HPDE6-E6E7 (cell line): ENCODE results near the gene CMTM5.
"Not testable (repeated sequence)": the region's sequence is repeated elsewhere in the genome, so short reads cannot be mapped to it uniquely, and the experiment has no call there.

ENCODE experiments used
- DNase-seq: peaks from one replicate; pipeline ENCODE4 v3.0.0; 2011; ENCODE audit warnings: missing footprints; ENCODE audit errors: extremely low spot score

The CMTM5 gene

GRCh38 chr14:23378612-23379220 lies 1.9 kb downstream of the CMTM5 start:
- DNase-seq: no peak

- peak; percentile 74 for DNase-seq
These were observed 2.7 kb downstream of the CMTM5 start for GRCh38 chr14:23379366-23380196.

DNA sequence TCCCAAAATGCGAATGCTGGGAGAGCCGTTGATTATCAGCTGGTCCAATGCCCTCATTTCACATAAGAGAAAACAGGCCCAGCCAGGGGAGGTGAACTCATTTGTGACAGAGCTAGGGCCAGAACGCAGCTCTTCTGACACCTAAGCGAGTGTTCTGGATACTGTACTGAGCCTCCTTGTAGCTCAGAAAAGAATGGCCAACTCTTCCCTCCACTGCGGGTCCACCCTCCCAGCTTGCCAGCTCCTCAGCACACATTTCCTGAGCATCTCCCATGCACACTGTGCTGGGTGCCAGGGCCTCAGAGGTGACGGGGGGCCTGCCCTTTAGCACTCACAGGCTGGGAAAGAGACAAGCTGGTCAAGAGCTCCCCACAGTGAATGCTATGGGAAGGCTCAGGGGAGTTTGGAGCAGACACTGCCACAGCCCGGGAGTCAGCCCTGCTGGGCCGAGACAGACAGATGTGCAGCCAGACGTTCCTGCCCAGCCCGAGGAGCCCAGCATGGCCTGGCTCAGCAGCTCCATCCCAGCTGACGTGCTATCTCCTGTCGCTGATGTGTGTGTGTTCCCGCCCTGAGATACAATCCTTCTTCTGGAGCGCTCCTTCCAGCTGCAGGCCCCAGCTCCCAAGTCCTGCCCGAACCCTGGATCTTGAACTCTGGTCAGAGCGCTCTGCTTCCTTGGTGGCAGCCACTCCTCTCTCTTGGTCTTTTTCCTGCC lies 3.5 kb downstream of the CMTM5 start:
- no peak for DNase-seq

- no peak for DNase-seq
These were observed 4.1 kb downstream of the CMTM5 start for GRCh38 chr14:23380976-23381375.

- no peak for DNase-seq
These were observed 5.0 kb downstream of the CMTM5 start for GRCh38 chr14:23381871-23382270.

GRCh38 chr14:23382276-23382675 lies 5.4 kb downstream of the CMTM5 start:
- no peak for DNase-seq

- DNase-seq: no peak
These were observed 6.0 kb downstream of the CMTM5 start for GRCh38 chr14:23382731-23383440.

DNA sequence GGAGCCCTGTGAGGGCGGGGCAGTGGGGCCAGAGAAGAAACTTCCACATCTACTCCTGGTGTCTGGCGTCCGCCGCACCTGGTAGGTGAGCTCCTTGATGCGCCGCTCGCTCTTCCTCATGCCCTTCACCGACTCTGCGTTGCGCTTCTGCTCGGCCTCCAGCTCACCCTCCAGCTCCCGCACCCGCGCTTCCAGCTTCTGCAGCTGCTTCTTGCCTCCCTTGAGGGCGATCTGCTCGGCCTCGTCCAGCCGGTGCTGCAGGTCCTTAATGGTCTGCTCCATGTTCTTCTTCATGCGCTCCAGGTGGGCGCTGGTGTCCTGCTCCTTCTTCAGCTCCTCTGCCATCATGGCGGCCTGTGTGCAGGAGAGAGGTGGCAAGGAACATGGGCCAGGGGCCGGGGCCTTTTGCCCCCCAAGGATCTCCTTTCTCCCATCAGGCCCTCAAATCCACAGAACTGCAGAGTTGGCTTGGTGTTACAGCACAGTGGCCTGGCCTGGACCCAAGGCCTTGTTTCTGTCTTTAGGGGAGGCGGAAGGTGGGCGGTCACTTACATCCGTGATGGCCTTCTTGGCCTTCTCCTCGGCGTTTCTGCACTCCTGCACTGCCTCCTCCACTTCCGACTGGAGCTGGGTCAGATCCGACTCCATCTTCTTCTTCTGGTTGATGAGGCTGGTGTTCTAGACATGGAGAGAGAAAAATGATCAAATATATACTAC lies 7.7 kb downstream of the CMTM5 start:
- DNase-seq: no peak

GRCh38 chr14:23385244-23385641 lies 8.4 kb downstream of the CMTM5 start:
- no peak for DNase-seq

- no peak for DNase-seq
These were observed 8.9 kb downstream of the CMTM5 start for GRCh38 chr14:23385642-23386265.

- not testable (repeated sequence) for DNase-seq
These were observed 9.4 kb downstream of the CMTM5 start for GRCh38 chr14:23386266-23386657.

GRCh38 chr14:23386999-23387398 lies 10.2 kb downstream of the CMTM5 start:
- DNase-seq: no peak

DNA sequence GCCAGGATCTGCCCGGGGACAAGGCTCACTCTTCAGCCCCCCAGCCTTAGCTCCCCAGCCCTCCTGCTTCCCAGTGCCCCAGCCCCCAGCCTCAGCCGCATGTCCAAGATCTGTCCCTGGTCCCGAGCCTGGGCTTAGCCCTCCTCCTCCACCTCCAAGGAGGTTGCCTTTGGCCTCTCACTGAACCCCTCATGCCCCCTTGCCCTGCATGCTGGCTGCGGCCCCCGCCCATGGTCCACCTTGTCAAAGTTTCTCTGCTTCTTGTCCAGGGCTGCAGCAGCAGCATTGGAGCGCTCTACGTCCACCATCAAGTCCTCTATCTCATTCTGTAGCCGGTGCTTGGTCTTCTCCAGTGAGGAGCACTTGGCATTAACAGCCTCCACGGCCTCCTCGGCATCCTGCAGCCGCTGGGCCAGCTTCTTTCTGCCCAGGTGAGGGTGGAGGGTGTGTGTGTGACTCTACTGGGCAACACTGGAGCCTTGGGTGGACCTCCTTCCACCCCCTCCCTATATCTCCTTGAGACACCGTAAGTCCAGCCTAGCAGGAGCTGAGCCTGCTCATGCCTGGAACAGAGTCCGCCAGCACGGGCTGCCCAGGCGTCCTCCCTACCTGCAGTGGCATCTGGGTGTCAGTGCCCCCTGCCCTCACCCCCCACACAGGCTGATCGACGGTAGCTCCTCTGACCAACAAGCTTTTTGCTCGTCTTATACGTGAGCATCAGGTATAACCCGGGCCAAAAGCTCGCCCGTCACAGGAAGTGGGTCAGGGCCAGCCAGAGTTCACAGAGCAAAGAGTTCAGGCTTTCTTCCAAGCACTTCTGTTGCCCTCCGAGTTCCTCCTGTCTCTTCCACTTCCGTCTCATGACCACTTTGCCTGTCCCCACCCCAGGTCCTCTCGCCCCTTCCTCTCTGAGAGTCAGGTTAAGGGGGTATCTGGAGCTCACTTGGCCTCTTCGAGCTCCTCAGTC lies 11.4 kb downstream of the CMTM5 start:
- no peak for DNase-seq

DNA sequence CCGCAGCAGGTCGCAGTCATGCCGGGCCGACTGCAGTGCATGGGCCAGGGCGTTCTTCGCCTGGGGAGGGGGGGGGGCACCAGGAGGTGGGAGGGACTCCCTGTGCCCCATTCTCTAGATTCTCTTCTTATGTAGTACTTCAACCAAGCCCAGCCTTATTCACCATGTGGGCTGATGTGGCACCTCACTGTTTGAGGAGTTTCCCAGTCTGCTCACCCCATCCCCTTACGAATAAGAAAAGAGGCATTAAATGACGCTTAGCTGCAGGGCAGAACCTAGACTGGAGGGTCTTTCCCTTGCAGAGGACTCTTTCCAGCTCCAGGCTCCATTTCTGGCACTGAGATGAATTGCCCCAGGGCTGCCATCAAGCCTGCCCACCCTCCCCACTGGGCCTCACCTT lies 12.2 kb downstream of the CMTM5 start:
- no peak for DNase-seq

DNA sequence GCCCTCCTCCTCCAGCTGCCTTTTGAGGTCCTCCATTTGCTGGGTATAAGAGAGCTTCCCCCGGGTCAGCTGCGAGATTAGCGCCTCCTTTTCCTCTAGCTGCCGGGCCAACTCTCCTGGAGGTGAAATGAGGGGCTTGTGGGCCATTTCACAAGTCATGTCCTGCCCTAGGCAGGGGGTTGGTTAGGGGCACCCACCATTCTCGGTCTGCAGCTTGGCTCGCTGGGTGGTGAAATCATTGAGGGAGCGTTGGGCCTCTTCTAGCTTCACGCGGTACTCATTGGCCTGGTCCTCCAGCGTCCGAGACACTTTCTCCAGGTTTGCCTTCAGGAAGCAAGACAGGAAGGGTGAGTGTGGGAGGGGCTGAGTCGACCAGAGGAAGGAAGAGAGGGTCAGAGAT lies 12.6 kb downstream of the CMTM5 start:
- DNase-seq: no peak

GRCh38 chr14:23389871-23390270 lies 13.0 kb downstream of the CMTM5 start:
- not testable (repeated sequence) for DNase-seq

DNA sequence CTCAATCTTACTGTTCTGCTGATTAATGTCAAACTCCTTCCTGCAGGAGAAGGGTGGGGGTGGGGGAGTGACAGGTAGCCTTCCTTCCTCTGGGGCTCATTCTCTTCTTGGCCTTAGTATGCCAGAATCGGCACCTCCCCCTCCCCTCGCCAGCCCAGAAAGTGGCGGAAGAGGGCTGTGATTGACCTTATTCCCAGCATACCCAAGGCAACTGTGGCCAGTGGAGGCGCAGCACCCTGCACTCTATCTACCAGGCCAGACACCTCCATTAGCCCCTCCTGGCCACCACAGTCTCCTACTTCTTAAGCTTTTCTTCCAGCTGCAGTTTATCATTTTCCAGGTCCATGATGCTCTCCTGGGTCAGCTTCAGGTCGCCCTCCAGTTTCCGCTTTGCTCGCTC lies 15.8 kb downstream of the CMTM5 start:
- no peak for DNase-seq

GRCh38 chr14:23396126-23396525 lies 19.3 kb downstream of the CMTM5 start:
- no peak for DNase-seq

GRCh38 chr14:23396781-23397407 lies 20.0 kb downstream of the CMTM5 start:
- DNase-seq: no peak
